GM12891 (cell line): ENCODE results near the gene ASTN2.

Experiments
- PAX5 ChIP-seq: IDR thresholded peaks from 2 replicates; pipeline ENCODE4 v1.6.1; 2011; ENCODE audit warnings: low read length, moderate library complexity, mild to moderate bottlenecking; ENCODE audit not compliant: insufficient read depth, severe bottlenecking
- POLR2A ChIP-seq: IDR thresholded peaks from 2 replicates; pipeline ENCODE4 v1.6.1; 2011; ENCODE audit warnings: low read depth, low read length, control low read depth
- POLR2AphosphoS5 ChIP-seq: IDR thresholded peaks from 2 replicates; pipeline ENCODE4 v1.6.1; 2011; ENCODE audit warnings: low read depth, low read length, control low read depth
- POU2F2 ChIP-seq: IDR thresholded peaks from 2 replicates; pipeline ENCODE4 v1.6.1; 2011; ENCODE audit warnings: low read depth, mild to moderate bottlenecking, control low read depth, low read length, moderate library complexity
- SPI1 ChIP-seq: IDR thresholded peaks from 2 replicates; pipeline ENCODE4 v1.6.1; 2011; ENCODE audit warnings: low read depth, low read length, control low read depth
- TAF1 ChIP-seq: IDR thresholded peaks from 2 replicates; pipeline ENCODE4 v1.6.1; 2011; ENCODE audit warnings: low read depth, low read length, control low read depth

- TF ChIP-seq SPI1 (no peak), POLR2A (no peak), TAF1 (no peak), POLR2AphosphoS5 (no peak), PAX5 (no peak), POU2F2 (no peak)
Observed at GRCh38 chr9:116843863-116844620, 570.8 kb downstream of the ASTN2 start.
